ENCODE measurements around the gene TBC1D22B. TPM values are rescaled to one million over a fixed set of nuclear protein-coding genes. Genes with fewer than 3 reads are reported as not detected.
A peak's percentile ranks its signal among the peaks of the same experiment; 100 is the strongest.
"Not testable (repeated sequence)": the region's sequence is repeated elsewhere in the genome, so short reads cannot be mapped to it uniquely, and the experiment has no call there.

TBC1D22B gene
- total RNA-seq, 1 experiment from 2014 or later, result 6.6 TPM

GRCh38 chr6:37344308-37344707 lies 86.7 kb downstream of the TBC1D22B start:
- H3K36me3 ChIP-seq, result no peaks in the 10 kb centered on the region
- H3K9me3 ChIP-seq (replicated peaks), result no peaks in the 10 kb centered on the region
- H3K27ac ChIP-seq, result no peak overlapping the region
- no peaks in the 10 kb centered on the region for H3K27me3 ChIP-seq (replicated peaks)
- no peak overlapping the region for H3K4me3 ChIP-seq
- peaks cover 30% of the 10 kb centered on the region for H3K4me1 ChIP-seq (replicated peaks)
- no peak for DNase-seq (ENCODE audit: low read depth in 1 of 2, low spot score in 2 of 2)

GRCh38 chr6:37345804-37346203 lies 88.2 kb downstream of the TBC1D22B start:
- not testable (repeated sequence) for DNase-seq (ENCODE audit: low read depth in 1 of 2, low spot score in 2 of 2); H3K27me3 ChIP-seq (replicated peaks); H3K4me3 ChIP-seq; H3K9me3 ChIP-seq (replicated peaks); H3K36me3 ChIP-seq; H3K27ac ChIP-seq
- peaks cover 16% of the 10 kb centered on the region for H3K4me1 ChIP-seq (replicated peaks)

DNA sequence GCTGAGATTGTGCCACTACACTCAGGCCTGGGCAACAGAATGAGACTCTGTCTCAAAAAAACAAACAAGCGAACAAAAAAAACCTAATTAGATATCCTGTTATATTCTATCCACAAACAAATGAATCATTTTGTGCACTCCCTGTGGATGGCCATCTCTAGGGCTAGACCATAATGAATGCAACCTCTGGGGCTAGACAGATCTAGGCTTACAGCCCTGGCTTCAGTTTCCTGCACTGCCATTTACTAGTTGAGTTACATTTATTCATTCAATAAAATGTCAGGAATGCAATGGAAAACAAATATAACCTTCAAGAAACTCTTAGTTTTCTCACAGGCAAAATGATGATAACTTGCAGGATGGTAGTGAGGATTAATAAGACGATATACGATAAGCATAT lies 89.6 kb downstream of the TBC1D22B start:
- H3K27me3 ChIP-seq (replicated peaks), result no peaks in the 10 kb centered on the region
- no peaks in the 10 kb centered on the region for H3K9me3 ChIP-seq (replicated peaks)
- peak in 1 of 2 experiments; percentile 29 for DNase-seq (ENCODE audit: low read depth in 1 of 2, low spot score in 2 of 2)
- H3K4me3 ChIP-seq, result no peak overlapping the region
- peaks cover 14% of the 10 kb centered on the region for H3K4me1 ChIP-seq (replicated peaks)
- H3K27ac ChIP-seq, result peak overlapping the region; percentile 33; the same call in 1 of the 2 replicates
- no peaks in the 10 kb centered on the region for H3K36me3 ChIP-seq

DNA sequence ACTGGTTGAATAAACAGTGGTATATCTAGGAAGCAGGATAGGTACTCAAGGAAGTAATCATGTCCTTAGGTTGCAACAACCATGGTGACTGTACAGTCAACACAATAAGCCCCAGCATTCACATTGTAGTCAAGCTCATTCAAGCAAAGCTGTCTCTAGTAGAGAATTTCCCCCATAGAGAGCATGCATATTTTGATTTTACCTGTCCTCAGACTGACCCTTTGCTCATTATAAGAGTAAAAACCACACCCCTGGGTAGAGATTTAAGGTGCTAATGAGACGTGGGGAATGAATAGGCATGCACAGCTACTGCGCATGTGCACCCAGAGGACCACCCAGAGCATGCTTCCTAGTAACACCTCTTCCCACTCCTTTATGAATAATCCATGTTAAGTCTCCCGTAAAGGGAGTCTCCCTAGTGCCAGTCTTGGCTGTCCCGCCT lies 90.1 kb downstream of the TBC1D22B start:
- Histone ChIP-seq H3K9me3 (replicated peaks) (no peaks in the 10 kb centered on the region), H3K27ac (peak overlapping the region; percentile 33; the same call in 1 of the 2 replicates), H3K4me1 (replicated peaks) (peaks cover 14% of the 10 kb centered on the region), H3K27me3 (replicated peaks) (no peaks in the 10 kb centered on the region), H3K36me3 (no peaks in the 10 kb centered on the region), H3K4me3 (no peak overlapping the region)
- peak in 1 of 2 experiments; percentile 36 for DNase-seq (ENCODE audit: low read depth in 1 of 2, low spot score in 2 of 2)

DNA sequence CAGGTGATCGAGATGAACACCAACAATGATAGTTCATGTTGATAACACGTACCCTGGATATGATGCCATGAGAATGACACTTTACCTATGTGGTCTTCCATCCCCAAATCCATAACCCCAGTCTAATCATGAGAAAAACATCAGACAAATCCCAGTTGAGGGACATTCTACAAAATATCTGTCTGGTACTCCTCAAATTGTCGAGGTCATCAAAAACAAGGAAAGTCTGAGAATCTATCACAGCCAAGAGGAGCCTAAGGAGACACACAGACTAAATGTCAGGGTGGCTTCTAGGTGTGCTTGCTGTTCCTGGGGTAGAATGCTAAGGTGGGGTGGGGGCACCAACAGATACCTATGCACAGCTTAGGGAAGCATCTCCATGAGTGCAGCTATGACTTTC lies 93.5 kb downstream of the TBC1D22B start:
- Histone ChIP-seq H3K9me3 (replicated peaks) (no peaks in the 10 kb centered on the region), H3K27ac (no peak overlapping the region), H3K36me3 (peaks cover 11% of the 10 kb centered on the region), H3K4me1 (replicated peaks) (peaks cover 23% of the 10 kb centered on the region), H3K4me3 (no peak overlapping the region), H3K27me3 (replicated peaks) (no peaks in the 10 kb centered on the region)
- no peak for DNase-seq (ENCODE audit: low read depth in 1 of 2, low spot score in 2 of 2)

- Histone ChIP-seq H3K36me3 (peaks cover 11% of the 10 kb centered on the region), H3K27ac (no peak overlapping the region), H3K27me3 (replicated peaks) (no peaks in the 10 kb centered on the region), H3K4me3 (no peak overlapping the region), H3K9me3 (replicated peaks) (no peaks in the 10 kb centered on the region), H3K4me1 (replicated peaks) (peaks cover 16% of the 10 kb centered on the region)
- no peak for DNase-seq (ENCODE audit: low read depth in 1 of 2, low spot score in 2 of 2)
These were observed 94.8 kb downstream of the TBC1D22B start for GRCh38 chr6:37352384-37352783.

GRCh38 chr6:37353761-37354525 lies 96.4 kb downstream of the TBC1D22B start, which contains the start of gene RNF8:
RNF8 (plus strand) TSS chr6:37353983; CDS start chr6:37354165, 182 bp downstream.
- Histone ChIP-seq H3K27ac (no peak within 1 kb of the TSS), H3K4me1 (replicated peaks) (peaks cover 9% of the 10 kb centered on the region; the same call in 1 of the 2 replicates), H3K9me3 (replicated peaks) (no peaks in the 10 kb centered on the region), H3K27me3 (replicated peaks) (no peaks in the 10 kb centered on the region), H3K36me3 (peaks cover 11% of the 10 kb centered on the region), H3K4me3 (peak within 1 kb of the TSS; percentile 71)
- peak; percentile 84 to 93 for DNase-seq (ENCODE audit: low read depth in 1 of 2, low spot score in 2 of 2)

DNA sequence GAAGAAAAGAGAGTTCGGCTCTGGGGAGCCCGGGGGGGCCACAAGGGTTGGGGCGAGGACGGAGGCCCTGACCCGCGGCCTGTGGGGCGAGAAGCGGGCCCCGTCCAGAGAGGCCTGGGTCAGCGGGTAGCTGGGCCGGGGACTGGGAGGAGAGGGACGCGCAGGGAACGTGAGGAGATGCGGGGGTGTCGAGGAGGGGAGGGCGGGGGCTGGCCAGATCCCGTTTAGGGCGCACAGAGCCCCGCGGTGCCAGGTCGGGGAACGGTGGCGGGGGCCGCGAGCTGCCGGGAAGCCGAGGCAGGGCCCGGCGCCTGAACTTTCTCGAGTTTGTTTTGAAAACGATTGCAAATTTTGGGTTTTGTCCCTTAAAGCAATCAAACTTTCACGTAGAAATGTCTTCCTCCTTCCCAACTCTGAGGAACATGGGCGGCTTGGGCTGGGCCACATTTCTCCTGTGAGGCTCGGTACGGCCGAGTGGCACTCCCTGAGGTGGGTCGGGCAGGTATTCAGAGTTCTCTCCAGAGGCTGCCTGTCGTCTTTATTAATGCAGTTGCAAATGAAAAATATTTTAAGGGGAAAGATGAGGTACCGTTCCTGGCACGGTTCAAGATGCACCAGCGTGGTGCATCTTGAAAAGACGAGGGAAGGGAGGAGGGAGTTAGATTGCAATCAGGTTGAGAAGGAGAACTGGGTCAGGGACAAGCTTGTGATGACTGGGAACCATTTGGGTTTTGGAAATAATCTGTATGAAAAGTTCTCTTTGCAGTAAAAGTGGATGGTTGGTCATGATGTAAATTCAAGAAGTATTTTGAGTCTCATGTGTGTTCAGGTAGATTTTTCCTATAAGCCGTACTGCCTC lies 97.2 kb downstream of the TBC1D22B start:
- Histone ChIP-seq H3K4me1 (replicated peaks) (peaks cover 9% of the 10 kb centered on the region; the same call in 1 of the 2 replicates), H3K4me3 (peak overlapping the region; percentile 71), H3K27me3 (replicated peaks) (no peaks in the 10 kb centered on the region), H3K9me3 (replicated peaks) (no peaks in the 10 kb centered on the region), H3K27ac (no peak overlapping the region), H3K36me3 (peaks cover 11% of the 10 kb centered on the region)
- peak in 1 of 2 experiments; percentile 11 for DNase-seq (ENCODE audit: low read depth in 1 of 2, low spot score in 2 of 2)

GRCh38 chr6:37357288-37357687 lies 99.7 kb downstream of the TBC1D22B start:
- Histone ChIP-seq H3K4me3 (no peak overlapping the region), H3K36me3 (peaks cover 25% of the 10 kb centered on the region), H3K27ac (no peak overlapping the region), H3K27me3 (replicated peaks) (no peaks in the 10 kb centered on the region), H3K4me1 (replicated peaks) (peaks cover 9% of the 10 kb centered on the region; the same call in 1 of the 2 replicates), H3K9me3 (replicated peaks) (no peaks in the 10 kb centered on the region)
- DNase-seq (ENCODE audit: low read depth in 1 of 2, low spot score in 2 of 2), result no peak

DNA sequence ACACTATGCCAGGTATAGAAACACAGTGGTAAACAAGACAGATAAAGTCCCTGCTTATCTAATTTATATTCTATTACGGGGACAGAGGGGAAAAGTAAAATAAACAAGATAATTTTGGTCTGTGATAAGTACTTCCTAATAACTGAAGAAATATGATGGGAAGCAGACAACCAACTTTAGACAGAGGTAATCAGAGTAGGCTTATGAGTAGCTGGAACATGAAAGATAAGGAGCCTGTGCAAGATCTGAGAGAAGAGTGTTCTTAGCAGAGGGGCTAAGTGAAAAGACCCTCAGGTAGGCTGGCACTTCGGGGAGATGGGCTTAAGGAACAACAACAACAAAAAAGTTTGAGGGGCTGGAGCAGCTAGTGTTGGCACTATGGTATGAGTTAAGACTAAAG lies 100.3 kb downstream of the TBC1D22B start:
- no peaks in the 10 kb centered on the region for H3K9me3 ChIP-seq (replicated peaks)
- no peak overlapping the region for H3K27ac ChIP-seq
- DNase-seq (ENCODE audit: low read depth in 1 of 2, low spot score in 2 of 2), result no peak
- H3K27me3 ChIP-seq (replicated peaks), result no peaks in the 10 kb centered on the region
- no peak overlapping the region for H3K4me3 ChIP-seq
- H3K4me1 ChIP-seq (replicated peaks), result peaks cover 9% of the 10 kb centered on the region; the same call in 1 of the 2 replicates
- H3K36me3 ChIP-seq, result peaks cover 29% of the 10 kb centered on the region

GRCh38 chr6:37359039-37359438 lies 101.5 kb downstream of the TBC1D22B start:
- Histone ChIP-seq H3K27ac (no peak overlapping the region), H3K9me3 (replicated peaks) (no peaks in the 10 kb centered on the region), H3K4me1 (replicated peaks) (peaks cover 7% of the 10 kb centered on the region; the same call in 1 of the 2 replicates), H3K27me3 (replicated peaks) (no peaks in the 10 kb centered on the region), H3K36me3 (peaks cover 36% of the 10 kb centered on the region), H3K4me3 (no peak overlapping the region)
- DNase-seq (ENCODE audit: low read depth in 1 of 2, low spot score in 2 of 2), result no peak

DNA sequence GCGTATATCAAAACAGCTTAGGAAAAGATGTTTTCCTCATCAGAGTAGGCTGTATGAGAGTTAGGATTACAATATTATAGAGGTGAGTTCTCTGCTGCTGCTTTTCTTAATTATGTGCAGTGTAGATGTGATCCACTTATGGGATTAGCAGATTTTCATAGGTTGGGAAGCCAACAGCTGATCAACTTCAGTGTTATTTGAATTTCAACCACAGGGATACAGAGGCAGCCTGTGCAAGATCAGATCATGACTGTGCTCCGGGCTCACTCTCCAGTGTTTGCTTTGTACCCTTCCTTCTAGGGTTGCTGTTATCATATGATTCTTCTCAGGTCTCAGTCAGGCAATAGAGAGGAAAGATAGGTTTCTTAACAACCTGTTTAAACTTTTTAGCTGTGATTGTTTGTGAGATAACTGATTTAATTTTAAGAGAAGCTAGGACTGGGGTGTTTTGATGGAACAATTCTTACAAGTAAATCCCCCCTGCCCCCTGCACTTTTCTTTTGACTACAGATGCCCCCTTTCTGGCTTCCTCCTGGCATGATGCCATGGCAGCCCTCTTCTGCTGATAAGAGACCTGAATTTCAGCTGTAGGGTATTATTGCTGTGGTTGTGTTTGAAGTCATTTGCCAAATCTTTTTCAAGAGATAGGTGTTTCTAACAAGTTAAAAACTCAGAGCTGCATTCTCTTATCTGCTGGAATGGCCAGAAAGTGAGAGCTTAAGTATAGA lies 104.7 kb downstream of the TBC1D22B start:
- H3K27ac ChIP-seq, result no peak overlapping the region
- H3K4me1 ChIP-seq (replicated peaks), result no peaks in the 10 kb centered on the region
- no peaks in the 10 kb centered on the region for H3K9me3 ChIP-seq (replicated peaks)
- peaks cover 39% of the 10 kb centered on the region for H3K36me3 ChIP-seq
- H3K4me3 ChIP-seq, result no peak overlapping the region
- H3K27me3 ChIP-seq (replicated peaks), result no peaks in the 10 kb centered on the region
- DNase-seq (ENCODE audit: low read depth in 1 of 2, low spot score in 2 of 2), result no peak

GRCh38 chr6:37365791-37366190 lies 108.2 kb downstream of the TBC1D22B start:
- Histone ChIP-seq H3K27ac (no peak overlapping the region), H3K9me3 (replicated peaks) (no peaks in the 10 kb centered on the region), H3K36me3 (peaks cover 68% of the 10 kb centered on the region), H3K4me3 (no peak overlapping the region), H3K27me3 (replicated peaks) (no peaks in the 10 kb centered on the region), H3K4me1 (replicated peaks) (peaks cover 8% of the 10 kb centered on the region)
- no peak for DNase-seq (ENCODE audit: low read depth in 1 of 2, low spot score in 2 of 2)
